Jurkat, Clone E6-1 (cell line): ENCODE results near the gene DNM2.
A peak's percentile ranks its signal among the peaks of the same experiment; 100 is the strongest.

Experiments used
- DNase-seq: peaks from one replicate; pipeline ENCODE4 v3.0.0-alpha.2; 2011; ENCODE audit warnings: low read depth, low spot score
- H3K4me3 ChIP-seq: 2 replicates; pipeline ENCODE4 v1.5.1; 2011; ENCODE audit warnings: mild to moderate bottlenecking, low read length, control low read depth, moderate library complexity

The DNM2 gene

DNA sequence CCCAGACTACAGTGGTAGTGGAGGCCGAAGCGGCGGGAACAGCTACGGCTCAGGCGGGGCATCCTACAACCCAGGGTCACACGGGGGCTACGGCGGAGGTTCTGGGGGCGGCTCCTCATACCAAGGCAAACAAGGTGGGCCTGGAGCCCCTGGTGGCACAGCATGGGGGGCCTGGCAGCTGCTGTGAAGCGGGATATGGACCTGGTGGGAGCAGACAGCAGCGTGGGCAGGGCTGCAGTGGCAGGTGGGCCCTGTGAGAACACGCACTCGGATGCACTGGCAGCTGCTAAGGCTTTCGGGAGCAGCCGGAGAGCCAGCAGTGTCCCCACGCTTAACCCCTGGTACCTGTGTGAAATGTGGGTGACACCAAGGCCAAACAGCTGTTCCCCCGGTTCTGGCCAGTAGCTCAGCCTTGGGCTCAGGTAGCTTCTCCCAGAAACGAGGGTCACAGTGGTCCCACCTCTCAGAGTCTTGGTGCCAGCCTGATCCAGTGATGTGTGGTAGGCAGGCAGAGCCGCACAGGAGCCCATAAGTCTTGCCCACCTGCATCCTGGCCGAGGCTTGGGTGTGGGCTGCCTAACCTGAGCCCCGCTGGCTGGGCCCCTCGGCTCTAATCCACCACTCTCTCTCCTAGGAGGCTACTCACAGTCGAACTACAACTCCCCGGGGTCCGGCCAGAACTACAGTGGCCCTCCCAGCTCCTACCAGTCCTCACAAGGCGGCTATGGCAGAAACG is 29.2 kb upstream of the DNM2 start:
- no peak for DNase-seq
- H3K4me3 ChIP-seq, result no peak overlapping the region

DNA sequence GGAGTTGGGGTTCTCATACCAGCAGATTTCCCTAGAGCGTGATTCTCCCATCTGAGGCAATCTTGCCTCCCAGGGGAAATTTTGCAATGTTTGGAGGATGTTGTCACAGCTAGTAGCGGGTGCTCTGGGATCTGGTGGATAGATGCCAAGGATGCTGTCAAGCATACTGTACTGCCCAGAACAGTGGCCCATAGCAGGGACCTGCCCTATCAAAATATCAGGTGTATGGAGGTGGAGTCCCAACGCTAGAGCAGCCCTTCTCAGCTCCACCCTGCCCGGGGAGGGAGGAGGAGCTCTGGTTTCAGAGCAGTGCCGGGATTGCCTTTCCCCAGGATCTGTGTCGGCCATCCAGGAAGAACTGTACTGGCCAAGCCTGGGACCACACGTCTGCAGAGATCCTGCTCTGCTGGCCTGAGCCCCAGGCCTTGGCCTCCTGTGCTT is 27.5 kb upstream of the DNM2 start:
- DNase-seq, result no peak
- no peak overlapping the region for H3K4me3 ChIP-seq

DNA sequence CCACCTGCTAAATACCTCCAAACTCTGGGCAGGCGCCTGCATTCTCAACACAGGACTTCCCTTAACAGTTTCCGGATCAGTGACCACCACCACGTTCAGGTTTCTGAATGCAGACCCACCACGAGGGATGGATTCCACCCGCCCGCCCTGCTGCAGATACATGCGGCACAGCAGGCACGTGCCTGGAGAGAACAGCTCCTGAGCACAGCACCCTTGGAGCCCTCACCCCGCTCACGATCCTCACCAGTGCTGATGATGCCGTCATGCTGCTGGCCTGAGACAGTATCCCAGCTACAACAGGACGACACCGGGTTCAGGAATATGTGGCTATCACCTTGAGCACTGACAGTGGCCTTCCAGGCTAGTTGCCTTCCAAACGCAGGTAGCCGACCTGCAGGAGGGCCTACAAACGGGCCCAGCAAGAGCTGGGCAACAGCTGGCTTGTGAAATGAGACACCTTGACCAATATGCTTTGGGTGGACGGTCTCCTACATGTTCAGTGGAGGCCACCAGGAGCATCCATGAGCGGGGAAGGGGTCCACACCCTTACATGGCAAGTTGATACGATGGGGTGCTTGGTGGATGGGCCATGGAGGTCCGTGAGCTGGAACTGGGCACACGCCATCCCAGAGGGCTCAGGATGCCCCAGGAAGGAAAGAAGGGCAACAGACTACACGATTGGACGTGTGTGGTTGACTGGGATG is 26.5 kb upstream of the DNM2 start:
- no peak overlapping the region for H3K4me3 ChIP-seq

DNA sequence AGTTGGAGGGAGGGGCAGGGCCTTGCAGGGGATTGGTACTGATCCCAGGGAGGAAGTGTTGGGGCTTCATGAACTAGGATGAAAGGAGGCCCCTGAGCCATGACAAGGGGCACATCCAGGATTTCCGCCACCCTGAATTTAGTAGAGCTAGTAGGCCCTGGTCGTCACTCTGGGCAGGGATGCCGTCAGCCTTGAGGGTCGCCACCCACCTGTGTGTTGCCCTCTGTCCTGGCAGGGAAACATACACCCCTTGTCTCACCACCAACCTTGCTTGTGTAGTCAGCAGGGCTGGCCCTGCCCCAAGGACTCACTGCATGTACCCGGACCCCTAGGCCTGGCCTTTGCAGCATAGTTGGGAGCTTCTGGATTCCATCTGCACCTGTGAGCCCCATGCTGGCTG is 26.0 kb upstream of the DNM2 start:
- DNase-seq, result no peak

More for the DNA sequence above, 26.5 kb upstream of the DNM2 start:
- no peak for DNase-seq

GRCh38 chr19:10692673-10693264 is 25.1 kb upstream of the DNM2 start:
- H3K4me3 ChIP-seq, result no peak overlapping the region
- no peak for DNase-seq

More for the DNA sequence above, 26.0 kb upstream of the DNM2 start:
- no peak overlapping the region for H3K4me3 ChIP-seq

DNA sequence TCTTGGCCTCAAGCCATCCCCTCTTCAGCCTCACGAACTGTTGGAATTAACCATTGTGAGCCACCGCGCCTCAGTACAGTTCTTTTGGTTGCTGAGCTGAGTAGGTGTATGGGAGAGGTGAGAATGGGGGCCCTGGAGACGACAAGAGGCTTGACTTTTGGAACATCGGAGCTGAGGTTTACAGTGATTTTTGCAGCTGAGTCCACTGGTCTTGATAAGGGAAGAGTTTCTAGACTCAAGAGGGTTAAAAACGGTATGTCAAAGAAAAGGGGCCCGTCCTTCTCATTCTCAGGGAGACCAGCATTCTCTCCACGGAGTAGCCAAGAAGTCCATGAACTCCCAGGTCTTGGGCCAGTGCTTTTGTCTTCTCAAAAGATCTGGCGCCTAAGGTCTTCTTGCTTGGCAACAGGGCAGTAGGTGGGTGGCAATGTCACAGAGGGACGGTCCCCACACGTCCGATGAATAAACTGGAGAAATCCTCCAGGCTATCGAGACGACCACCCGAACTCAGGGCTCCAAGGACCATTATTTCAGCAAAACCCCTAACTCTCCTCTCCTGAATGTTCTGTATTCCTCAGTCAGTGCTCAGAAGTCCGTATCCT is 23.1 kb upstream of the DNM2 start:
- no peak for DNase-seq
- H3K4me3 ChIP-seq, result no peak overlapping the region

GRCh38 chr19:10695401-10696398 is 22.2 kb upstream of the DNM2 start:
- no peak overlapping the region for H3K4me3 ChIP-seq

GRCh38 chr19:10699650-10700335 is 18.1 kb upstream of the DNM2 start:
- H3K4me3 ChIP-seq, result no peak overlapping the region
- peak; percentile 63 for DNase-seq

More at GRCh38 chr19:10695401-10696398, 22.2 kb upstream of the DNM2 start:
- peak; percentile 92 for DNase-seq

- DNase-seq, result no peak
- peak overlapping the region; percentile 94 for H3K4me3 ChIP-seq
These were observed 15.8 kb upstream of the DNM2 start for GRCh38 chr19:10701955-10702525.

- no peak for DNase-seq
- H3K4me3 ChIP-seq, result no peak overlapping the region
These were observed 10.9 kb upstream of the DNM2 start for GRCh38 chr19:10706990-10707389.

- no peak for DNase-seq
These were observed 10.4 kb upstream of the DNM2 start for GRCh38 chr19:10707440-10707839.

DNA sequence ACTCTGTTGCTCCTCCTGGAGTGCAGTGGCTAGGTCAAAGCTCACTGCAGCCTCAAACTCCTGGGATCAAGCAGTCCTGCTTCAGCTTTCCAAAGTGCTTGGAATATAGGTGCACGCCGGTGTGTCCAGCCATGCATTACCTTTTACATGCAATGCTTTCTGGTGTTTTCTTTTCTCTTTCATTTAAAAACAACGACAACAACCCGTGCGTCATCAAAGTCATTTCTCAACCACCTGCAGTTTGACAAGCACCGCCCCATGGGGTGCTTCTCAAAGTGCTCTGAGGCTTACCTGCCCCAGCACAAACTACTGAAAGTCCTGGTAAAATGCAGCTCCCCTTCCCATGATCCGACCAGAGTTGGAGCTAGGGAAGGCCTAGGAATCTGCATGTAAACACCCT is 9.6 kb upstream of the DNM2 start:
- DNase-seq, result no peak
- H3K4me3 ChIP-seq, result no peak overlapping the region

More at GRCh38 chr19:10707440-10707839, 10.4 kb upstream of the DNM2 start:
- H3K4me3 ChIP-seq, result no peak overlapping the region

GRCh38 chr19:10712045-10712444 is 5.8 kb upstream of the DNM2 start:
- H3K4me3 ChIP-seq, result no peak overlapping the region
- no peak for DNase-seq

- no peak for DNase-seq
- H3K4me3 ChIP-seq, result no peak overlapping the region
These were observed 5.1 kb upstream of the DNM2 start for GRCh38 chr19:10712754-10713153.

GRCh38 chr19:10713317-10713716 is 4.6 kb upstream of the DNM2 start:
- H3K4me3 ChIP-seq, result no peak overlapping the region

GRCh38 chr19:10717054-10717355 is 874 bp upstream of the DNM2 start:
- no peak overlapping the region for H3K4me3 ChIP-seq

More at GRCh38 chr19:10713317-10713716, 4.6 kb upstream of the DNM2 start:
- no peak for DNase-seq

DNA sequence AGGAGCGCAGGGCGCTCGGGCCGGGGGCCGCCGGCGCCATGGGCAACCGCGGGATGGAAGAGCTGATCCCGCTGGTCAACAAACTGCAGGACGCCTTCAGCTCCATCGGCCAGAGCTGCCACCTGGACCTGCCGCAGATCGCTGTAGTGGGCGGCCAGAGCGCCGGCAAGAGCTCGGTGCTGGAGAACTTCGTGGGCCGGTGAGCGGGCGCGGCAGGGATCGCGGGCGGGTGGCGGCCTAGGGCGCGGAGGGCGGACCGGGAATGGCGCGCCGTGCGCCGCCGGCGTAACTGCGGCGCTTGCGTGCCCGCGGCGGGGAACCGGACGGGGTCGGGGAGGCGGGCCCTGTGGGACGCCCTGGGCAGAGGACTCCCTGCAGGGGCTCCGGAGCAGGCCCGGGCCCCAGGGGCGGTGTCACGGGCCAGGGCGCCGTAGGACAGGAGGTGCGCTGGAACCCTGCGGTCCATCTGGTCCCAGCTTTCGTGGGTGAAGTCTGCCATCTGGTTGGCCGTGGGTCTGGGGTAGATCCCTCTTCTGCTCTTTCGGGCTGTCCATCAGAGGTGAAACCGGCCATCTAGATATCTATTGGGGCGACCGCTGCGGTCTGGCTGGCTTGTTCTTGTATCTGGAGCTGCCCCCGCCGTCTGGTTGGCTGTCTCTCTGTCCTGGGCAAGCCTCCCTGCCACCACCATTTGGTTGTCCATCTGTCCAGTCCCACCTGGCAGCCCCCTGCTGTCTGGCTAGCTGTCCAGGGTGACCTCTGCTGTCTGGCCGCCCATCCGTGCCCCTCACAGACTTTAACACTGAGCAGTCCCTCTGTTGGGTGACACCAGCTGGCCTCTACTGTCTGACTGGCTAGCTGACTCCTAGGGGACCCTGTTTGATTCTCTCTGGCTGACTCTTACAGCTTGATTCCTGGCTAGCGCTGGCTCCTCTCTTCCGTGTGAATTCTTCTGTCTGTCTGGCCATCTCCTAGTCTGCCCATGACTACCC is 622 bp downstream of the DNM2 start:
- peak overlapping the region; percentile 92 for H3K4me3 ChIP-seq
- DNase-seq, result no peak

More at GRCh38 chr19:10717054-10717355, 874 bp upstream of the DNM2 start:
- DNase-seq, result no peak
